GM18867 (cell line): ENCODE measurements around the gene CA11.
A peak's percentile ranks its signal among the peaks of the same experiment; 100 is the strongest.

Experiments
- ATAC-seq: cut with Tn5 transposase; IDR thresholded peaks from one replicate; pipeline ENCODE4 v1.9.1; 2021; ENCODE audit warnings: mild to moderate bottlenecking, moderate library complexity; ENCODE audit not compliant: unreplicated experiment

The CA11 gene

GRCh38 chr19:48629599-48630295 is 16.2 kb downstream of the CA11 start:
- ATAC-seq: no peak

DNA sequence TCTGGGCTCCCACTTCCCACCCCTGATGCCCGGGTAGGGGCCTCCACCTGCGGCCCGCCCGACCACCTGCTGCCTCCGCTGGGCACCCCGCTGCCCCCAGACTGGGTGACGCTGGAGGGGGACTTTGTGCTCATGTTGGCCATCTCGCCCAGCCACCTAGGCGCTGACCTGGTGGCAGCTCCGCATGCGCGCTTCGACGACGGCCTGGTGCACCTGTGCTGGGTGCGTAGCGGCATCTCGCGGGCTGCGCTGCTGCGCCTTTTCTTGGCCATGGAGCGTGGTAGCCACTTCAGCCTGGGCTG is 16.7 kb downstream of the CA11 start:
- no peak for ATAC-seq

- ATAC-seq: no peak
Measured at GRCh38 chr19:48628486-48629296, 17.3 kb downstream of the CA11 start.

DNA sequence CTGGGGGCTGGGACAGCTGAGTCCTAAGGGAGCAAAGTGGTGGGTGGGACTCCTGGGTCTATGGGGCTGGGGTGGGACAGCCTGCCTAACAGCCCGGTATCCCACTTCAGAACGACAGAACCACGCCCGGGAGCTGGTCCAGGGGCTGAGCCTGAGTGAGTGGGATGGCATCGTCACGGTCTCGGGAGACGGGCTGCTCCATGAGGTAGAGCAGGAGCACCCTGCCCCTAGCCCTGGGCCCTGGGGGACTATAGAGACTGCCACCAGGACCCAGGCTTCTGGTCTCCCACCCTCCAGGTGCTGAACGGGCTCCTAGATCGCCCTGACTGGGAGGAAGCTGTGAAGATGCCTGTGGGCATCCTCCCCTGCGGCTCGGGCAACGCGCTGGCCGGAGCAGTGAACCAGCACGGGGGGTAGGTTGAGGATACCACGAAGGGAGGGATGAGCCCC is 18.1 kb downstream of the CA11 start:
- ATAC-seq: no peak

- ATAC-seq: no peak
Measured at GRCh38 chr19:48627201-48627864, 18.7 kb downstream of the CA11 start.

DNA sequence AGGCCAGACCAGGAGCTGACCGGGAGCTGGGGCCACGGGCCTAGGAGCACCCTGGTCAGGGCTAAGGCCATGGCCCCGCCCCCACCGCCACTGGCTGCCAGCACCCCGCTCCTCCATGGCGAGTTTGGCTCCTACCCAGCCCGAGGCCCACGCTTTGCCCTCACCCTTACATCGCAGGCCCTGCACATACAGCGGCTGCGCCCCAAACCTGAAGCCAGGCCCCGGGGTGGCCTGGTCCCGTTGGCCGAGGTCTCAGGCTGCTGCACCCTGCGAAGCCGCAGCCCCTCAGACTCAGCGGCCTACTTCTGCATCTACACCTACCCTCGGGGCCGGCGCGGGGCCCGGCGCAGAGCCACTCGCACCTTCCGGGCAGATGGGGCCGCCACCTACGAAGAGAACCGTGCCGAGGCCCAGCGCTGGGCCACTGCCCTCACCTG is 20.1 kb downstream of the CA11 start:
- ATAC-seq: no peak

GRCh38 chr19:48624791-48625723 is 20.9 kb downstream of the CA11 start:
- no peak for ATAC-seq

- ATAC-seq: peak; percentile 64
Measured at GRCh38 chr19:48624067-48624594, 21.9 kb downstream of the CA11 start.

DNA sequence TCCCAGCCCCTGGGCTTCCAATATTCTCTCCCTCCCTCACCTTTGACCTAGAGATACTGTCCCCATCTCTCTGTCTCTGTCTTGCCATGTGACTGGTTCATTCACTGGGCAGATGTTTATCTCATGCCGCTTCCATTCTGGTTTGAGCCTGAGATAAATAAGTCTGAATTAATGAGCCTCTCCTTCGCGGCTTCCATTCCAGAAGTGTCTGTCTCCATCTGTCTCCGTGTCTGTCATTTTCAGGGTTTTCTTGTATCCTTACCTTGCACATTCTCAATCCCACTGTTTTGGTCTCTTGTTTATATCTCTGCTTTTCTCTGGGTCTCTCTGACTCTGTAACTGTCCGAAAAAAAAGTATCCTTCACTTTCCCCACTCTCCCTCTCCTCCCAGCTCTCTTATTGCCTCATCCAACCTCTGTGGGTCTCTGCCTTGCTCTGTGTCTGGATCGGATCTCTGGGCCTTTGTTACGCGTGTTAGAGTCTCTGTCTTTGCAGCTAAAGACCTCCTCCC is 22.4 kb downstream of the CA11 start:
- ATAC-seq: no peak

GRCh38 chr19:48619692-48620585 is 26.0 kb downstream of the CA11 start:
- ATAC-seq: no peak

GRCh38 chr19:48618916-48619691 is 26.9 kb downstream of the CA11 start, which contains the start of the genes RPL18 and SPHK2:
Gene RPL18 (minus strand): TSS chr19:48619178. CDS start chr19:48619143, 35 bp downstream.
Gene SPHK2 (plus strand): TSS chr19:48619506. CDS start chr19:48620515, 1,009 bp downstream.
- peak; percentile 83 for ATAC-seq

DNA sequence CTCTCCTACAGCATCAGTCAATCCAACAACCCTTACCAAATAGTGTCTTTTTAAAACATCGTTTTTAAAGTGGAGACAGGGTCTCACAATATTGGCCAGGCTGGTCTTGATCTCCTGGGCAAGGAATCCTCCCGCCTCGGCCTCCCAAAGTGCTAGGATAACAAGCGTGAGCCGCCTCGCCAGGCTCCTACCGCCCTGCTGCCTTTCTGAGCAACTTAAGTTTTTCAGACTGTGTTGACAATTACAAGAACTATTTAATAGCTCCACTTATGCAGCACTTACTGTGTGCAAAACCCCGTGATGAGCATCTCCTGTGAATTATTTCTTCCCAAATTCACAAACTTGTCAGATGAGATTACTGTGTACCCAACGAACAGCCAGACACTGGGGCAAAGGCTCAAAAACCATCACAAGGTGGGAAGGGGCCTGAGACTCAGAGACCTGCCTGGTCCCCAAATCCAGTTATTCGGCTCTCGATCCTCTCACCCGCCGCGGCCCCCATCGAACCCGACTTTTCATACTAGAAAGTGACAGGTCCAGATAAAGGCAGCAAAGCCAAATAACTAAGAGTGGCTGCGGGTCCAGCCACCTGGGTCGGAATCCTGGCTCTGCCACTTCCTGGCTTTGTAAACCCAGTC is 27.6 kb downstream of the CA11 start:
- no peak for ATAC-seq

DNA sequence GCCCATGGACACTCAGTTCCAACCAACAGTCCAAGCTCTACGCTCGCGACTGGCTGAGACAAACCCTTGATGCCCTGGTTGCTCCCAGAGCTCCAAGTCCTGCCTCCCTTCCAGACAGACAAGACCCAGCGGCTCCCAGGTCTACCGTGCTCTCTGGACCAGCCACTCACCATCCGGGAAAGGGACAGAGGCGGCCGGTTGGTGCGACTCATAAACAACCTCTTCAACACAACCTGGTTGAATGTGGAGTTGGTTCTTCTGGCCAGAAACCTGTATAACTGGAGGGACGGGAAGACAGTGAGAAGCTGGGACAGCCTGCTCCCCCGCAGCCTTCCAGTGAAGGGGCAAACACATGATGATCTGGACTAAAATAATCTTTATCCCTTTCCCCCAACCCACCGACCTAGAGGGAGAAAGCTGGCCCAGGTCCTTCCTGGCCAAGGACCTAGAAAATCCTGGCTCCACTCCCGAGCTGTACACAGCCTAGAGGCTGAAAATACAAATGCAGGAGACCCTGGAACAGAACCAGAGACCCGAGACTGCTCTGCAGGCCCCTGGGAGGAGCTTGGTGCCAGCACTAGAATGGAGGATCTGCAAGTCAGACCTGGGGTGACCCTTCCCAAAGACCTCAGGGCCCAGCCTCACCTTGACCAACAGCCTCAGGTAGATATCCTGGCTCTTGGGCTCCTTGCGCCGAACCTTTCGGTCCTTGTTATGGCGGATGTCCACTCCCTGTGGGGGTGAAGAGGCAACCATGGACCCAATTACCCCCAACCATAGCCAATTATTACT is 28.6 kb downstream of the CA11 start:
- no peak for ATAC-seq

GRCh38 chr19:48616491-48617056 is 29.4 kb downstream of the CA11 start:
- ATAC-seq: no peak

DNA sequence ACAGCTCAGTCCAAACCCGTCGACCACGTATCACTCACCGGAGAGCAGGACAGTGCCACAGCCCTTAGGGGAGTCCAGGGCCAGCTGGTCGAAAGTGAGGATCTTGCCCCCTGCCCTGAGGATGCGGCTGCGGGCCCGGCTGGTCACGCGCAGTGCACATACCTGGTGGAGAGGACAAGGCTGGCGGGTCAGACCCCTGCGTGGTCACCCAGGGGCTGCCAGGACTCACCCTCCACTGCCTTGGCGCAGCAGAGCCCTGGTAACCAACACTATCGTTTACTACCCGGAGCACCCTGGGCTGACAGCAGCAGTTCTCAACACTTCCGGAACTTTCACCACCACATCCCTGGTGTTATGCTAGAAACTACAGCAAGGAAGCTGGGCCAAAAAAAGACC is 29.9 kb downstream of the CA11 start:
- ATAC-seq: no peak

GRCh38 chr19:48615231-48616040 is 30.6 kb downstream of the CA11 start:
- ATAC-seq: no peak
